Activated CD4-positive, CD25-positive, alpha-beta regulatory T cell treated with anti-CD3 and anti-CD28 coated beads, Interleukin-2, amount 50 U/mL, for 72 hours (primary cell): ENCODE results near the gene DHX16.
"Not testable (repeated sequence)": the region's sequence is repeated elsewhere in the genome, so short reads cannot be mapped to it uniquely, and the experiment has no call there.

Experiments used
- DNase-seq: peaks from one replicate; pipeline ENCODE4 v3.0.0; 2021

The DHX16 gene

GRCh38 chr6:30672445-30673253, at the start of gene DHX16:
TSS of gene DHX16 (minus strand) at chr6:30673006. CDS start at chr6:30672841, 165 bp downstream.
- DNase-seq, result peak; percentile 89

DNA sequence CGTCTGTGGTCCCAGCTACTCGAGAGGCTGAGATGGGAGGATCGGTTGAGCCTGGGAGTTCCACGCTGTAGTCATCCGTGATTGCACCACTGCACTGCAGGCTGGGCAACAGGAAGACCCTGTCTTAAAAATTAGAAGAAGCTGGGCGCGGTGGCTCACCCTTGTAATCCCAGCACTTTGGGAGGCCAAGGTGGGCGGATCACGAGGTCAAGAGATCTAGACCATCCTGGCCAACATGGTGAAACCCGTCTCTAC, 49.1 kb upstream of the DHX16 start:
- not testable (repeated sequence) for DNase-seq

DNA sequence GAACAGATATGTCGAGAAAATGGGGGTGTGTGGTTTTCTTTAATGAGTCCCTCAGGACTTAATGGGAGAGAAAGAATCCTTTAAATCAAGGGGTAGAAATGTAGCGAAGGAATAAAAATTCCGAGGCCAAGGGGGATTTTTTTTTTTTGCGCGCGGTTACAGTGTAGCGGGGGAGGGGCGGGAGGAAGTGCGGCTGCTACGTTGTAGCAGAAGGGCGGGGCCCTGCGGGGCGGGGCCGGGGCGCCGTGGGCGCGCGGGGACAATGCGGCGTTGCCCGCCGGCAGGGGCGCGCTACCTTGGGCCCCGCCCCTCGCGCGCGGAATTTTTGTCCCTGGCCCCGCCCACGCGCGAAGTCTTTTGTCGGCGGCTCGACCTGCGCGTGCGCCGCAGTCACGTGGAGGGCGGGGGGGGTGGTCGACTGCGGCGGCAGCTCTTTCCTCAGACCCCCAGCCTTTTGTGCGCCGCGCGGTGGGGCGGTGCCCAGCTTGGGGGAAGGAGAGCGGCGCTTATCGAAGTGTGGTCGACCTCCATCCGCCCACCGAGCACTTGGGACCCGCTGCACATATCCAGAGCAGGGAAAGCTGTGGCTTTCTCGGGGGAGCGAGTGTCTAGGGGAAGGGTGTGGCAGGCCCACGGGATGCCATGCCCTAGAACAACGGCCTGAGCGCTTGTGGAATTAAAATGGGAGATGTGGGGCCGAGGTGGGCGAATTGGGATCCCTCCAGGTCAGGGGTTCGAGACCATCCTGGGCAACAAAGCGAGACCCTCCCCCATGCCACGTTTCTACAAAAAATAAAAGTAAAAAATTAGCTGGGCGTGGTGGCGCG, 48.6 kb upstream of the DHX16 start:
- peak; percentile 97 for DNase-seq

DNA sequence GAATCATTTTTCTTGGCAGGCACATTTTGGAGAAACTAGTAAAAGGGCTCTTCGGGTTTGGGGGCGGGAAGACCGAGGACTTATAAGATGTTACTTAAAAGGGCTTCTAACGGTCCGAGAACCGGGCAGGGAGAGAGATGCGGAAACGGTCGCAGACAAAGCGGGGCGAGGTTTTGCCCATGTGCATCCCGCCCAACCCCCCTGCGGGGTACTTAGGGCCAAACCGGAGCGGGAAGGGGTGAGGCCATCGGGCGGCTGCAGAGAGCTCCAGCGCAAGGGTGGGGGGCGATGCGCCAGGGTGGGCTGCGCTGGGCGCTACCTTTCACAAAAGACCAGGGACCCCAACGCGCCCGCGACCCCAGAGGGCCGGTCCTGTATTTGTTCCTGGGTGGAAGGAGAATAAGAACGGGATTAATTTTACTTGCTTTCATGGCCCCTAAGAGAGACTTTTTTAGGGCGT, 48.0 kb upstream of the DHX16 start:
- peak; percentile 69 for DNase-seq

DNA sequence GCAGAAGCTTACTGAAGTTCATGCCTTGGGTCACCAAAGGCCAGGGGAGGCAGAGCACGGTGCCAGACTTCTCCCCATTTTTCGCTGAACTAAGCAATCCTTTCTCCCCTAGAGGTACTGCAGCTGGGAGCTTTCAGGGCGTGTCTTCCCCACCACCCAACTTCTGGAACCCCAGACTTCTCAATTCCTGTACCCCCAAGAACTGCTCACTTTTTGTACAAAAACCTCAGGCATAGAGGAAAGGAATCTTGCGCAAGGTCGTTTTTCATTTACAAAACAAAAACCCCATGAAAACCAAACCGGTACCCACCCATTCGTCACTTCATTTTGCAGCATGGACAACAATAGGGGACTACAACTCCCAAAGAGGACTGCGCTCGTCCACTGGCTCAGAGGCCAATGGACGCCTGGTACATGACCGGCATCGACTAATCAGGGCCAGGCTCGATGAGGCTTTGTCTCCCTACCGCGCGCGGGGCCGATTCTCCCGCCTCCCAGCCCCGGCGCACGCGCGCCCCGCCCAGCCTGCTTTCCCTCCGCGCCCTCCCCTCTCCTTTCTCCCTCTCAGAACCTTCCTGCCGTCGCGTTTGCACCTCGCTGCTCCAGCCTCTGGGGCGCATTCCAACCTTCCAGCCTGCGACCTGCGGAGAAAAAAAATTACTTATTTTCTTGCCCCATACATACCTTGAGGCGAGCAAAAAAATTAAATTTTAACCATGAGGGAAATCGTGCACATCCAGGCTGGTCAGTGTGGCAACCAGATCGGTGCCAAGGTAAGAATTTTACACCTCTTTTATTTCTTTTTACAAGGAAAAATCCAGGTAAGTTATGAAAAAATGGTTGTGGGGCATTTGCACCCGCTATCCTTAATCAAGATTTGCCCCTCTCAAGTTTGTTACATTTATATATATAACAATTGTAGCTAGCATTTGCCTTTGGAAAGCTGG, 47.3 kb upstream of the DHX16 start, which contains the start of gene TUBB:
TUBB (plus strand) TSS at position 562 of the 947 bp plus-strand sequence; CDS start at position 717, 155 bp downstream.
- peak; percentile 94 for DNase-seq

- DNase-seq, result no peak
Observed at GRCh38 chr6:30719356-30719755, 46.5 kb upstream of the DHX16 start.

- DNase-seq, result not testable (repeated sequence)
Observed at GRCh38 chr6:30717845-30718720, 45.3 kb upstream of the DHX16 start.

- DNase-seq, result peak; percentile 96
Observed at GRCh38 chr6:30717129-30717844, 44.5 kb upstream of the DHX16 start, which contains the start of gene MDC1. TSS of gene MDC1 (minus strand) at chr6:30717281. CDS start at chr6:30715175, 2,106 bp downstream.

GRCh38 chr6:30716879-30717128, 44.0 kb upstream of the DHX16 start:
- DNase-seq, result no peak

GRCh38 chr6:30714263-30714662, 41.5 kb upstream of the DHX16 start:
- no peak for DNase-seq

DNA sequence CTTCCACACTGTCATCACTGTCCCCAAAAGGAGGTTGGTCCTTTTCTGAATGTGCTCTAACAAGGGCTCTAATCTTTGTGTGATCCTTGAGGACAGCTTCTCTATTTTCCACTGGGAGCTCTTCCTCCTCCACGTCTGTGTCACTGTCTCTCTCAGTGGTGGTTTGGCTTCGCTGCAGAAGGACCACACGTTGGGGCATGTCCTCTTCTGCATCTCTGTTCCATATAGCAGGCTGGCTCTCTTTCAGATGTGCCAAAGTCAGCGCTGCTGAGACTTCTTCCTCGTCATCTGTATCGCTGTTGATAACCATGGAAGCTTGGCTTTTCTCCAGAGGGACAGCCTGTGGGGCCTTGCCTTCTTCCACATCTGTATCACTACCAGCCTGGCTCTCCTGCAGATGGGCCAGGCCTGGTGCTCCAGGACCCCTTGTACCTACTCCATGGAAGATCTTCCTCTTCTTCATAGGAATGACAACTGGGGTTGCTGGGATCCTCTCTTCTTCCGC, 39.7 kb upstream of the DHX16 start:
- no peak for DNase-seq

DNA sequence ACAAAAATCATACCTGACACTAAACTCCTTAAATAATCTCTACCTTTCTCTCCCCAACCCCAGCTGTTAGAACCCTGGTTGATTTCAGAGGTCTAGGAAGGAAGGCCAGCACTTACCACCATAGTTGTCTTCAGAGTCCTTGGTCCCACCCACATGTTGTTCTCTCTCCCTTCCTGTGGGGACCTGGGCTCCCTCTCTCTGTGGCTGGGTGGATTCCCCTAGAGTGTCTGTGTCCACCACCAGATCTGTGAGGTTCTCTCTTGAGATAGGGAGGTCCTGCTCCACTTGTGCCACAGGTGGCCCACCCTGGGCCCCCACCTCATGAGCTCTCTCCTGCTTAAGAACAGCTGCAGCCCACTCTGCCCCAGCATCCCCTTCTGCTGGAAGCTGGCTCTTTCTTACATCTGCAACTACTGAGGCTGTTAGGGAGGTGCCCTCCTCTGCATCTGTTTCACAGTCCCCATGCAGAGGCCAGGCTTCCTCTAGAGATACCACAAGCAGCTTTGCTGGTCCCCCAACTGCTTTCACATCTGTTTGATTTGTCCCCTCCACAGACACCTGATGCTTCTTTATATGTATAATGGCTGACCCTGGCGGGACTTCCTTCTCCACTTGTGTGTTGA, 39.1 kb upstream of the DHX16 start:
- no peak for DNase-seq

DNA sequence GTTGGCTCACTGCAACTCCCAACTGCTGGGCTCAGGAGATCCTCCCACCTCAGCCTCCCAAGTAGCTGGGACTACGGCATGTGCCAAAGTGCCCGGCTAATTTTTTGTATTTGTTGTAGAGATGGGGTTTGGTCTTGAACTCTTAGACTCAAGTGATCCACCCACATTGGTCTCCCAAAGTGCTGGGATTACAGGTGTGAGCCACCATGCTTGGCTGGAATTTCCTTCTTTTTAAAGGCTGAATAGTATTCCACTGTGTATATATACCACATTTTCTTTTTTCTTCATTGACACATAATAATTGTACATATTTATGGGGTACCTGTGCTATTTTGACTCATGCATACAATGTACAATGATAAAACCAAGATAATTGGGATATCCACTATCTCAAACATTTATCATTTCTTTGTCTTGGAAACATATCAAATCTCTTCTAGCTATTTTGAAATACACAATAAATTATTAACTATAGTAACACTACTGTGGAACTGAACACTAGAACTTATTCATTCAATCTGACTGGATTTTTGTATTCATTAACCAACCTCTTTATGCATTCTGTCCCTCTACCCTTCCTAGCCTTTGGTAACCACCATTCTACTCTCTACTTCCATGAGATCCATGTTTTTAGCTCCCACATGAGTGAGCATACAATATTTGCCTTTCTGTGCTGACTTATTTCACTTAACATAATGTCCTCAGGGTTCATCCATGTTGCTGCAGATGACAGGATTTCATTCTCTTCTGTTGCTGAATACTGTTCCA, 36.5 kb upstream of the DHX16 start:
- DNase-seq, result no peak

DNA sequence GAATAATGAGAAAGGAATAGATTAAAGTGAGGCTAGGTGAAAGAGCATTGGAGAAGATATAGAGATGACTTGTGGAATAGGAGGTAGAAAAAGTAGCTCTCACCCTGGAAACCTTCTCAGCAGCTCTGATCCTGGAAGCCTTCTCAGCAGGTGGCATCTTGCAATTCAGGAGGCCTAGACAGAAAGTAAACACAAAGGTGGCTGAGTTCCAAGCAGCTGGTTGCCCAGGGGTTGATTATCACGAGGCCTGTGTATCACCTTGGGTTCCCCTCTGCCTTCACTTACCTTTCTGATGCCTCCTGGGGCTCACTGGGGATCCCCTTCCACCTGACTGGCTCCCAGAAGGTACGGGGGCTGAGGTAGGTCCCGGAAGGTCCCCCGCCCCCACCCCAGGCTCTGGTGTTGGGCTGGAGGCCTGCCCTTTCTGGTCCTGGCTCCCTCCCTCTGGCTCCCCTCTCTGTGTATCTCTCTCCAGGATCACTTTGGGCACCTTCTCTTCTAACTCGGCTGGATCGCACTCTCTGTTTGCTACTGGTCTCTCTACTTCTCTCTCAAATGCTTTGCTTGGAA, 34.6 kb upstream of the DHX16 start:
- DNase-seq, result no peak

DNA sequence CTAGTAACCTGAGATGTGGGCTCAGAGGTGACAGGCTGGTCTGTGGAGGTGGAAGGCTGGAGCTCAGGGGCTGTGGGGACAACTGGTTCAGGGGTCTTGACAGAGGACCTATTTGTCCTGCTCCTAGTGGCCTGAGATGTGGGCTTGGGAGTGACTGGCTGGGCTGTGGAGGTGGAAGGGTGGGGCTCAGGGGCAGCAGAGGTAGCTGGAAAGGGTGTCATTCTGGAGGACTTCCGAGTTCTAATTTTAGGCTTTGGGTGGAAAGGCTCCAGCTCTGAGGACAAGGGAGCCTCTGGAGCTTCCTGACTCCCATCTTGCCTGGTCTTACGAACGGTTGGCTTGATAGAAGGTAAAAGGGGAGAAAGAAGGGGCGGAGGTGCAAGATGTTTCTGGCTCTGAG, 32.8 kb upstream of the DHX16 start:
- no peak for DNase-seq

DNA sequence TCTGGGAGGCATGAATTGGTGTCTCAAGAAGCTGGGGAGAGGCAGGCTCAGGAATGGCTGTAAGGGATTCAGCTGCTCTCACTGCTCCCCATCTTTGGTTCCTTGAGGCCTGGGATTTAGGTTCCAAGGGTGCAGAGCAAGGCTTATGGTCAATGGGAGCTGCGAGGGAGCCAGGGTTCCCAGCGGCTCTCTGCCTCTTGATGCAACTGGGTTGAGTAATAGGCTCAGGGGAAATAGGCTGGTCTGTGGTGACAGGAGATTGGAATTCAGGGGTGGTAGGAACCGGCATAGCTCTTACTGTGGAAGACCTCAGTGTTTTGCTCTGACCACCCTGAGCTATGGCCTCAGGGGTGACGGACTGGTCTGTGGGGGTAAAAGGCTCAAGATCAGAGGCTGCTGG, 31.0 kb upstream of the DHX16 start:
- DNase-seq, result no peak

DNA sequence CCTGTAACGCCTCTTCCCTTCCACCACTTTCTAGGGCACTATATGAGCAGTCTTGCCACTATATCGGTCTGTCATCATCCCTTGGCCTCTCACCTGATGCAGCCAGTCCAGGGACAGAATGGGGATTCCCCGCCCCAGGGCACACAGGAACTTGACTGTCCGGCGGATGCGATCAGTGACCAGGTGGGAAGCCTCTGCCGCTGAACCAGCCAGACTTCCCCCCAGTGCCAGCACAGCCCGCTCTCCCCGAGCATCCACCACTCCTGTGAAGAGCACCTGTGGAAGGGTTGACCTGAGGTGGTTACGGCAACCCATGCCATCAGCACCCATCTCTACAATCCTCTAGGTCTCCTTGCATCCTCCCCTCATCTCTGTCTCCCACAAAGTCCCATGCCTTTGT, 30.2 kb upstream of the DHX16 start:
- no peak for DNase-seq

DNA sequence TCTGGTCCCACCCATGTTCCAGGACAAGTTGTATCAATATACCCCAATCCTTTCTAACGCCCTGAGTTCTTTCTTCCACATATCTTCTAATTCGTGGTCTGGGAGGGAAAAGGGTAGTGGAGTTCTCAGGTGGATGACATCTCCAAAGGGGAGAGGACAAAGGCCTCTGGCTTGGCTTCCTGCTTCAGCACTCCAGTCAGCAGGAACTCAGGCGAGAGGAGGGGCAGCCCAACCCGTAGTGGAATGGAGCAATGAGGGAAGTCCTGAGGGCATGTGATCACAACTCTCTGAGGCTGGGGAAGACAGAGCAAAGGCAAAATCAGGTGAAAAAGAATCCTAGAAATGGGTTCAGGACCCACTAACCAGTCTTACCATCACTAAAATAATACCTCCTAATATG, 27.5 kb upstream of the DHX16 start:
- DNase-seq, result no peak

- no peak for DNase-seq
Observed at GRCh38 chr6:30696432-30696831, 23.6 kb upstream of the DHX16 start.
